ENCODE results near the gene ZNF644.
"Not testable (repeated sequence)": the region's sequence is repeated elsewhere in the genome, so short reads cannot be mapped to it uniquely, and the experiment has no call there.

ZNF644 gene

DNA sequence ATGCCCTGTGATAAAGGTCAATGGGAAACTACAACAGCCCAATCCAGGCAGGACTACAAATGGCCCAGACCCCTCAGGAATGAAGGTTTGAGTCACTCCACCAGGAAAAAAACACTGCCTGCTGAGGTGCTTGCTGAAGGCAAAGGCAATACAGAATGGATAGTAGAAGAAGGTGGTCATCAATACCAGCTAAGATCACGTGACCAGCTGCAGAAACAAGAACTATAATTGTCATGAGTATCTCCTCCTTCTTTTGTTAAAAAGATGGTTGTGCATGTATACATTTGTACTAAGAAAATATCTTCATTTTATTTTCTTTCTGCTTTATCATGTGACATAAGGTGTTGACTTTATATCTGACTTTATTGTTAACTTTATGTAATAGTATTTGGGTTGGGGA lies 23.4 kb upstream of the ZNF644 start:
- Histone ChIP-seq H3K27ac (ENCODE audit: low read length) (no peak overlapping the region), H3K36me3 (replicated peaks; ENCODE audit: insufficient read depth, low read length) (no peaks in the 10 kb centered on the region), H3K27me3 (replicated peaks; ENCODE audit: insufficient read depth, low read length) (no peaks in the 10 kb centered on the region), H3K9ac (ENCODE audit: low read length) (no peak overlapping the region), H3K4me2 (ENCODE audit: low read depth, low read length) (no peak overlapping the region), H2AFZ (ENCODE audit: low read length) (no peak overlapping the region), H3K4me3 (ENCODE audit: low read length) (no peak overlapping the region), H3K79me2 (ENCODE audit: low read length) (no peaks in the 10 kb centered on the region), H4K20me1 (ENCODE audit: insufficient read depth, low read length) (no peaks in the 10 kb centered on the region), H3F3A (ENCODE audit: insufficient read depth, low read length) (no peaks in the 10 kb centered on the region), H3K9me3 (replicated peaks; ENCODE audit: insufficient read depth, low read length) (no peaks in the 10 kb centered on the region), H3K9me2 (replicated peaks; ENCODE audit: insufficient read depth, low read length) (no peaks in the 10 kb centered on the region), H3K4me1 (ENCODE audit: low read length) (no peaks in the 10 kb centered on the region)
- no peak for DNase-seq
- no peak for TF ChIP-seq EZH2 (optimal IDR thresholded peaks at IDR 0.05; ENCODE audit: low read depth, low read length)
- TF ChIP-seq EZH2phosphoT487 (IDR thresholded peaks at IDR 0.05; ENCODE audit: low read length): no peak
- TF ChIP-seq, protein P1, sequence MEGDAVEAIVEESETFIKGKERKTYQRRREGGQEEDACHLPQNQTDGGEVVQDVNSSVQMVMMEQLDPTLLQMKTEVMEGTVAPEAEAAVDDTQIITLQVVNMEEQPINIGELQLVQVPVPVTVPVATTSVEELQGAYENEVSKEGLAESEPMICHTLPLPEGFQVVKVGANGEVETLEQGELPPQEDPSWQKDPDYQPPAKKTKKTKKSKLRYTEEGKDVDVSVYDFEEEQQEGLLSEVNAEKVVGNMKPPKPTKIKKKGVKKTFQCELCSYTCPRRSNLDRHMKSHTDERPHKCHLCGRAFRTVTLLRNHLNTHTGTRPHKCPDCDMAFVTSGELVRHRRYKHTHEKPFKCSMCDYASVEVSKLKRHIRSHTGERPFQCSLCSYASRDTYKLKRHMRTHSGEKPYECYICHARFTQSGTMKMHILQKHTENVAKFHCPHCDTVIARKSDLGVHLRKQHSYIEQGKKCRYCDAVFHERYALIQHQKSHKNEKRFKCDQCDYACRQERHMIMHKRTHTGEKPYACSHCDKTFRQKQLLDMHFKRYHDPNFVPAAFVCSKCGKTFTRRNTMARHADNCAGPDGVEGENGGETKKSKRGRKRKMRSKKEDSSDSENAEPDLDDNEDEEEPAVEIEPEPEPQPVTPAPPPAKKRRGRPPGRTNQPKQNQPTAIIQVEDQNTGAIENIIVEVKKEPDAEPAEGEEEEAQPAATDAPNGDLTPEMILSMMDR (IDR thresholded peaks at IDR 0.05; ENCODE audit: low read length): no peak

DNA sequence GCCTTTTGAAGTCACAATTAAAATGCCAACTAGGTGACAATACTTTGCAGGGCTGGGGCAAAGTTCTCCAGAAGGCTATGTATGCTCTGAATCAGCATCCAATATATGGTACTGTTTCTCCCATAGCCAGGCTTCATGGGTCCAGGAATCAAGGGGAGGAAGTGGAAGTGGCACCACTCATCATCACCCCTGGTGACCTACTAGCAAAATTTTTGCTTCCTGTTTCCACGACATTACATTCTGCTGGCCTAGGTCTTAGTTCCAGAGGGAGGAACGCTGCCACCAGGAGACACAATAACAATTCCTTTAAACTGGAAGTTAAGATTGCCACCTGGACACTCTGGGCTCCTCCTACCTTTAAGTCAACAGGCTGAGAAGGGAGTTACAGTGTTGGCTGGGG lies 22.9 kb upstream of the ZNF644 start:
- H3K9me3 ChIP-seq (replicated peaks; ENCODE audit: insufficient read depth, low read length); H3K4me1 ChIP-seq (ENCODE audit: low read length); H3K9me2 ChIP-seq (replicated peaks; ENCODE audit: insufficient read depth, low read length); H3K27me3 ChIP-seq (replicated peaks; ENCODE audit: insufficient read depth, low read length); H4K20me1 ChIP-seq (ENCODE audit: insufficient read depth, low read length); H3K4me2 ChIP-seq (ENCODE audit: low read depth, low read length); H3K79me2 ChIP-seq (ENCODE audit: low read length); H3K27ac ChIP-seq (ENCODE audit: low read length); H3K9ac ChIP-seq (ENCODE audit: low read length); H2AFZ ChIP-seq (ENCODE audit: low read length); H3K4me3 ChIP-seq (ENCODE audit: low read length); H3K36me3 ChIP-seq (replicated peaks; ENCODE audit: insufficient read depth, low read length); DNase-seq; H3F3A ChIP-seq (ENCODE audit: insufficient read depth, low read length): not testable (repeated sequence)

DNA sequence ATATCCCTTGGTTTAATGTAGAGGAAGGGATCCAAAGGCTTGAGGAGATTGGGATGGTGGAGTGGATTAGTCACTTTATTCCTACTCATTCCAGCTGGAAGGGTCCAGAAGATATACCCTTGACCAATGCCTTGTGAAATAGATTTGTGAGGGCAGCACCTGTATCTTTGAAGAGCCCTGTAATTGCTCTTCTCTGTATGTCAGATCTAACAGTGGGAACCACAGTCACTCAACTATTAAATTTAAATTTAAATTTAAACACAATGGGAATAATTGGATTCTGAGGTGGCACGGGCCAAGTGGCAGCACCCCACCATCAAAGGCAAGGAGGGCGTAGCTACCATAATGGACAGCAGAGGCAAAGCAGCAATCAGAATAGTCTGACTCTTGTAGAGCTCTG lies 20.5 kb upstream of the ZNF644 start:
- H3K27ac ChIP-seq (ENCODE audit: low read length); H3K9me2 ChIP-seq (replicated peaks; ENCODE audit: insufficient read depth, low read length); H4K20me1 ChIP-seq (ENCODE audit: insufficient read depth, low read length); H3K4me2 ChIP-seq (ENCODE audit: low read depth, low read length); H3F3A ChIP-seq (ENCODE audit: insufficient read depth, low read length); H3K4me3 ChIP-seq (ENCODE audit: low read length); H3K36me3 ChIP-seq (replicated peaks; ENCODE audit: insufficient read depth, low read length); H3K27me3 ChIP-seq (replicated peaks; ENCODE audit: insufficient read depth, low read length); H3K79me2 ChIP-seq (ENCODE audit: low read length); H3K9ac ChIP-seq (ENCODE audit: low read length); DNase-seq; H2AFZ ChIP-seq (ENCODE audit: low read length); H3K4me1 ChIP-seq (ENCODE audit: low read length); H3K9me3 ChIP-seq (replicated peaks; ENCODE audit: insufficient read depth, low read length): not testable (repeated sequence)

DNA sequence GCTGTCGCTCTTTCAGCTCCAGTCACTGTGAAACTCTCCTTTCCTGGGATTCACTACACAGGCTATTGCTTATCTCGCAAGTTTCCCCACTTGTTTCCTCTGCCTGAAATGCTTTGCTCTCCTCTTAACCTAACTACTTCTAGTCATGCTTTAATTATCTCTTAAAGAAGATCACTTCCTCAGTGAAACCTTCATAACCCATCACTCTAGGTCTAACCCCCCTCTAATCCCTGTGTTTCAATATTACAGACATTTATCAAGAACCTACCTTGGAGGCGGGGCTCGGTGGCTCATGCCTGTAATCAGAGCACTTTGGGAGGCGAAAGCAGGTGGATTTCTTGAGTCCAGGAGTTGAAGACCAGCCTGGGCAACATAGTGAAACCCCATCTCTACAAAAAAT lies 16.7 kb upstream of the ZNF644 start:
- Histone ChIP-seq H3K36me3 (replicated peaks; ENCODE audit: insufficient read depth, low read length) (no peaks in the 10 kb centered on the region), H4K20me1 (ENCODE audit: insufficient read depth, low read length) (no peaks in the 10 kb centered on the region), H3F3A (ENCODE audit: insufficient read depth, low read length) (no peaks in the 10 kb centered on the region), H3K79me2 (ENCODE audit: low read length) (no peaks in the 10 kb centered on the region), H3K9ac (ENCODE audit: low read length) (no peak overlapping the region), H3K9me3 (replicated peaks; ENCODE audit: insufficient read depth, low read length) (no peaks in the 10 kb centered on the region), H3K9me2 (replicated peaks; ENCODE audit: insufficient read depth, low read length) (no peaks in the 10 kb centered on the region), H3K4me1 (ENCODE audit: low read length) (no peaks in the 10 kb centered on the region), H3K4me3 (ENCODE audit: low read length) (no peak overlapping the region), H3K27ac (ENCODE audit: low read length) (no peak overlapping the region), H3K4me2 (ENCODE audit: low read depth, low read length) (no peak overlapping the region), H3K27me3 (replicated peaks; ENCODE audit: insufficient read depth, low read length) (no peaks in the 10 kb centered on the region), H2AFZ (ENCODE audit: low read length) (no peak overlapping the region)
- TF ChIP-seq EZH2phosphoT487 (IDR thresholded peaks at IDR 0.05; ENCODE audit: low read length) (no peak), EZH2 (optimal IDR thresholded peaks at IDR 0.05; ENCODE audit: low read depth, low read length) (no peak)
- TF ChIP-seq, protein P1 (IDR thresholded peaks at IDR 0.05; ENCODE audit: low read length): no peak
- DNase-seq: no peak
